Activated CD4-positive, alpha-beta T cell treated with anti-CD3 and anti-CD28 coated beads for 36 hours (primary cell): ENCODE measurements around the gene FNIP2. TPM values are rescaled to one million over a fixed set of nuclear protein-coding genes. Genes with fewer than 3 reads are reported as not detected.

Experiments used
- total RNA-seq, 2 experiments: library from RNA; stranded (reverse); gene quantifications; one replicate each; pipeline ENCODE4 v1.2.3, GENCODE V29; 2021

FNIP2 gene
- total RNA-seq, 2 experiments from 2014 or later = 11.6 to 13.0 TPM

Other genes with a start within 250 kb of the FNIP2 start
- not detected for gene RXFP1, start 247.1 kb upstream of the FNIP2 start, total RNA-seq
- 10 to 100 TPM; 18.1 TPM for gene C4orf46, start 97.1 kb upstream of the FNIP2 start, total RNA-seq
- gene ETFDH, start 96.7 kb upstream of the FNIP2 start, total RNA-seq = 10 to 100 TPM; 39.5 to 46.9 TPM
- gene PPID, start 45.6 kb upstream of the FNIP2 start, total RNA-seq = 10 to 100 TPM; 72.0 to 78.1 TPM